HG02981 (cell line): ENCODE results near the gene DCT.

Experiments
- ATAC-seq: cut with Tn5 transposase; IDR thresholded peaks from one replicate; pipeline ENCODE4 v1.9.1; 2021; ENCODE audit warnings: mild to moderate bottlenecking, moderate library complexity; ENCODE audit not compliant: unreplicated experiment

DCT gene

GRCh38 chr13:94400874-94401273 is 78.6 kb downstream of the DCT start:
- no peak for ATAC-seq

GRCh38 chr13:94399812-94400211 is 79.7 kb downstream of the DCT start:
- no peak for ATAC-seq

- no peak for ATAC-seq
These were observed 83.6 kb downstream of the DCT start for GRCh38 chr13:94395860-94396259.

GRCh38 chr13:94394723-94395122 is 84.8 kb downstream of the DCT start:
- no peak for ATAC-seq

DNA sequence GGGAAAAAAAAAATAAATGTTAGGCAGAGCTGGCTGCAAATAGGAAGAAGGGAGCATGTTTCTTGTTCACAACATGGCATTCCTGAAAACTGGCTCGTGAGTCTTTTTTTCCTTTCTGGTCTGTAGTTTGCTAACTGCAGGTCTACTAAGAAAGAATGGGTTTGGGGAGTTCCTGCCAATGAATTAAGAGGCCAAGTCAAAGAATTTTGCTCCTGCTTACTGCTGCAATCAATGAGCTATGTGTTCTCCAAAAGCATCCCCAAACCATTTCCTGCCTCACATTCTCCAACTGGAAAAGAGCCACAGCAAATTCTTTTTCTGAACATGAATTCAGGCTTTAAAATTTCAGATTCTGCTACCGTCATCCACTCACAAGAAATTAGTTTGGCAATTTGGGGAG is 88.6 kb downstream of the DCT start:
- no peak for ATAC-seq

- ATAC-seq, result no peak
These were observed 89.7 kb downstream of the DCT start for GRCh38 chr13:94389604-94390351.

DNA sequence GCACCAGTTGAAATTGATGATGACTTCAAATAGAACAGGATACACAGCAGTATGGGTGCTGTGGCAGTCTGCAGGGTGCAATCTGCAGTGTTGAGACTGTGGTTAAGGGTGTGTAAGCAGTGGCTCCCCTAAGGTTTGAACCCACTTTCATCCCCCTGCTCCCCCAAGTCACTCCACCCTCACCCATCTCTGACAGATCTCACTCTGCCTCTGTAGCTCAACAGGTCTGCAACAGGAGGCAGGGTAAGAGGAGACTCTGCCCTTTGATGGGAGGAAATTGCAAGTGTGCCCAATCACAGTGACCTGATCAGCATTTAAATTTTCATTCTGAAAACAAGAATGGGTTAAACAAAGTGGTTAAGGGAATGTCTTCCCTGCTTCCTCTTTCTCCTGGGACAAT is 92.4 kb downstream of the DCT start:
- ATAC-seq, result no peak
